SIG-M5 treated with dmso at 0.1 percent for 504 hours (cell line): ENCODE data around the gene TSNAXIP1.
"Not testable (repeated sequence)": the region's sequence is repeated elsewhere in the genome, so short reads cannot be mapped to it uniquely, and the experiment has no call there.

Source experiments
- DNase-seq: peaks from one replicate; lab custom pipeline; 2025; ENCODE audit not compliant: unreplicated experiment; lab: John Stamatoyannopoulos, UW

The TSNAXIP1 gene

GRCh38 chr16:67833030-67833414, 26.3 kb downstream of the TSNAXIP1 start:
- DNase-seq = no peak

GRCh38 chr16:67833415-67834241, 26.9 kb downstream of the TSNAXIP1 start:
- peak; percentile 89 for DNase-seq

GRCh38 chr16:67834242-67834614, 27.5 kb downstream of the TSNAXIP1 start:
- no peak for DNase-seq

- not testable (repeated sequence) for DNase-seq
These were observed 30.5 kb downstream of the TSNAXIP1 start for GRCh38 chr16:67837190-67837589.

GRCh38 chr16:67837811-67838210, 31.1 kb downstream of the TSNAXIP1 start:
- DNase-seq = no peak

GRCh38 chr16:67841198-67841815, 34.6 kb downstream of the TSNAXIP1 start:
- no peak for DNase-seq

GRCh38 chr16:67841816-67842508, 35.3 kb downstream of the TSNAXIP1 start, which contains the start of gene THAP11:
THAP11 (plus strand) TSS chr16:67842320; CDS start chr16:67842555, 235 bp downstream.
- DNase-seq = peak; percentile 97

GRCh38 chr16:67842509-67843342, 36.0 kb downstream of the TSNAXIP1 start:
- DNase-seq = peak; percentile 59

GRCh38 chr16:67843343-67843765, 36.7 kb downstream of the TSNAXIP1 start:
- DNase-seq = no peak

- DNase-seq = no peak
These were observed 37.8 kb downstream of the TSNAXIP1 start for GRCh38 chr16:67844497-67844896.

GRCh38 chr16:67845291-67846062, 38.8 kb downstream of the TSNAXIP1 start:
- DNase-seq = peak; percentile 16

- DNase-seq = no peak
These were observed 39.3 kb downstream of the TSNAXIP1 start for GRCh38 chr16:67846063-67846319.

- peak; percentile 92 for DNase-seq
These were observed 39.8 kb downstream of the TSNAXIP1 start, which contains the start of gene NUTF2 for GRCh38 chr16:67846320-67847063. NUTF2 (plus strand) TSS chr16:67846933; CDS start chr16:67865131, 18,198 bp downstream.

- peak; percentile 37 for DNase-seq
These were observed 40.6 kb downstream of the TSNAXIP1 start, which contains the start of gene CENPT for GRCh38 chr16:67847064-67847861. CENPT (minus strand) TSS chr16:67847693; CDS start chr16:67833859, 13,834 bp downstream.

GRCh38 chr16:67848118-67848517, 41.4 kb downstream of the TSNAXIP1 start:
- DNase-seq = no peak

GRCh38 chr16:67853670-67854069, 47.0 kb downstream of the TSNAXIP1 start:
- DNase-seq = no peak

GRCh38 chr16:67855789-67856188, 49.1 kb downstream of the TSNAXIP1 start:
- no peak for DNase-seq

GRCh38 chr16:67856927-67857546, 50.3 kb downstream of the TSNAXIP1 start:
- no peak for DNase-seq
